NCI-H2196 (cell line): ENCODE results near the gene PLA2G4A.

Source experiments
- DNase-seq: peaks from one replicate; lab custom pipeline; 2025; ENCODE audit not compliant: unreplicated experiment; lab: John Stamatoyannopoulos, UW

PLA2G4A gene

DNA sequence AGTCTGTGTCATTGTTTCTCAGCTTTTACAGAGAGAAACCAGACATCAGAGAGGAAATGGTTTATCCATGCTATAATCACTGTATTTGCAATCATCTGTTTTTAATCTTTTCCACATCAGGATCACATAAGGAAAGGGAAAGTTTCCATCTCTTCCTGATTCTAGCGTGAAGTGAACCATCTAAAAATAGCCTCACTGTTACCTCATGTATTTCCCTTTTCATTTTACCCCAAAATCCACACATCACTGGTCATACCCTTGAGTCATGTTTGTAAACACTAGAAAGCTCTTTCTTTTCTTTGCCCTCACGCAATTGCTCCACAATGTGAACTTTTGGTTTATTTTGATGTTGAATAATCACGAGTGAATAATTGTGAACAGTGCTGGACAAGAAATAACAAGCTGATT lies 146.0 kb downstream of the PLA2G4A start:
- no peak for DNase-seq

DNA sequence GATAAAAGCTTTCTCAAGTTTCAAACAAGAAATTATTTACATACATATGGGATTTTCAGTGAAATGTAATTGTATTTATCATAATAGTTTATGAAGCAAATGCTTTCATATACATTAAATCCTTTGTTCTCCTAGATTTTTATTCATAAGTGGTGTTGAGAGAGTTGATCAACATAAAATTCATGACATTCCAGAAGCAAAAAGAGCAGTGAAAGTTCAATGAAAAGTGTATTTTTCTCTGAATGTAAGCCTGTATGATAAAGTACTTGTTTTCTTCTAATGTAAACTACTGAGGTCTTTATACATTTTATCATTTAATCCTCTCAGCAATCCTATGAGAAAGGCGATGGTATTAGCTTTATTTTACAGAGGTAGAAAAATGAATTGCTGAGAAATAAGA lies 146.5 kb downstream of the PLA2G4A start:
- no peak for DNase-seq

DNA sequence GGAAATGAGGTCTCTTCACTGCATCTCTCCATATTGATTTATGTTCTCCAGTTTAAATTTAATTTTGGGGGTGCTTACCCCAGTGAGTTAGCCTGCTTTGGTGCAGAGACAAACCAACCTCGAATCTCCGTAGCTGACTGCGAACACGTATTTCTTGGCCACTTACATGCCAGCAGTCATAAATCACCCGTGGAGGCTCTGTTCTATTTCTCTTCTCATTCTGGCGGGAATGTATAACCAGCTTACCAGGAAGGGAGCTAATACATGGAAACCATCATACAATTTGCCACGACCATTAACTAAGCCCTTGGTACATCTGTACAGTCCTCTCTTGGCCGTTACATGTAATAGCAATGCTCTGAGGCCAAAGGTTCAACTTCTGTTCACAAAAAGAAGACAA lies 148.0 kb downstream of the PLA2G4A start:
- no peak for DNase-seq

DNA sequence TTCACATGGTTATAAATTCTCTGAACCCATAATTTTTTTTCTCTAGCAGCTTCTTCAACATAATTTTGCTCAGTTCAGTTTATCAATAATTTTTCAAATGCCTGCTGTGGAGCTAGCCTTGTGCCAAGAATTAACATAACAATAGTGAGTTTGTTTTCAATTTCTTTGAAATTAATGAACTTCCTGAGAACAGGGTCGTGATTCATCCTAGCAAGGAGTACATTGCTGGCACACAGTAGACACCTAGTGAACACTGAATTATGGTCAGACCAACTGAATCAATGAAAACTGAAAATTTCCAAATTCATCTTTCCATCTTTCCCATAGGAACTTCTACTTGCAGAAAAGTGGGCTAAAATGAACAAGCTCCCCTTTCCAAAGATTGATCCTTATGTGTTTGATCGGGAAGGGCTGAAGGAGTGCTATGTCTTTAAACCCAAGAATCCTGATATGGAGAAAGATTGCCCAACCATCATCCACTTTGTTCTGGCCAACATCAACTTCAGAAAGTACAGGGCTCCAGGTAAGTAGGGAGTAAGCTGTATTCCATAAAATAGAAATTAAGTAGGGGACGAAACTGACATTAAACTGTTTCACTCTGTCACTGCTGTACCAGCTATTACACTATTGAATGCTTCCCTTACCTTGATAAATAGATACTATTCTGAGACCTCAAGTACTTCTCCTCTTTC lies 148.7 kb downstream of the PLA2G4A start:
- no peak for DNase-seq

DNA sequence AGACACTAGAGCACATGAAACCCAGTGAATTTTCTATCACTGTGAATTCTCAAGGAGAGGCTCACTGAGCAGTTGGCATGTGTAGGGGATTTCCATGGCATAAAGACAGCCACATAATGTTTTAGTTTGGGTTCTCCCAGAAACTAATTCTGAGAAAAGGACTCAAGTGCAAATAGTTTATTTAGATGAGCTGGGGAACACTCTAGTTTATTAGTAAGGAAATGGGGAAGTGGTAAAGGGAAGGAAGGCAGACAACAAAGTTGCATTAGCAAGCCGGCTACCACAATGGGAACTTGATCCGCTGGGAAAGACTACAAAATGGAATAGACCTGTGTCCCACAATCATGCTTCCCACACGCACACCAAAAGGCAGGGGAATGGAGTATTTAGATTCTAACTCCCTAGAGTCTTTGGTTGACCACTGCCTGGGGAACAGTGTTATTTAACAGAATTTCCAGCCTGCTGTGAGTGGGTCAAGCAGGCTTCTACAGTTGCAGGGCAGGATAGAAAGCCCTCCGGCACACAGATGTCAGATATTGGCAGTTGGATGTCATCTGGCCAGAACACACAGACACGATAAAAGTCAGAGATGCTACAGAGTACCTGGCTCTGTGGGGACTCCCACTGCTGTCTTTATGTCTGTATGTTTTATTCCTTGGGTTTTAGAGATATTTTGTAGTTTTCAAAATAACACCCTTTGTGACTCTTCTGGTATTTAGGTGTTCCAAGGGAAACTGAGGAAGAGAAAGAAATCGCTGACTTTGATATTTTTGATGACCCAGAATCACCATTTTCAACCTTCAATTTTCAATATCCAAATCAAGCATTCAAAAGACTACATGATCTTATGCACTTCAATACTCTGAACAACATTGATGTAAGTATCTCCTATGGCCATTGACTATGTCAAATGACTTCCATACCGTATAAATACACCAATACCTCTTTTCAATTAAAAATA lies 150.1 kb downstream of the PLA2G4A start:
- DNase-seq, result no peak

DNA sequence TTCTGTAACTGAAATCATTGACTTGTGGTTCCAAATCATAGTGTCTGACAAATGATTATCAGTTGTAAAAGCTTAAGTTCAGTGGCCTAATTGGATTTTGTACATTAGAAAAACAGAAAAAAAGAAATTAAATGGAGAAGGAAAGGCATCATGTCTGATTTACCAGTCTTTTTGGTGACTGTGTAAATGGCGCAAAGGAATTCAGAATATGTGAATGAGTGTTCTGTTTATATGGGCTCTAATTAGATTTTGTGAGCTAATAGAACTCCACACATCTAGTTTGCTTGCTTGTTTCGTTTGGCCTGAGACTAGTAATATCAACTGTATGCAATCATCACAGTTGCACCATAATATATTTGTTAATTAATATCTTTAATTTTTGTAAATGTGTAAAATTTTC lies 151.7 kb downstream of the PLA2G4A start:
- DNase-seq, result no peak

DNA sequence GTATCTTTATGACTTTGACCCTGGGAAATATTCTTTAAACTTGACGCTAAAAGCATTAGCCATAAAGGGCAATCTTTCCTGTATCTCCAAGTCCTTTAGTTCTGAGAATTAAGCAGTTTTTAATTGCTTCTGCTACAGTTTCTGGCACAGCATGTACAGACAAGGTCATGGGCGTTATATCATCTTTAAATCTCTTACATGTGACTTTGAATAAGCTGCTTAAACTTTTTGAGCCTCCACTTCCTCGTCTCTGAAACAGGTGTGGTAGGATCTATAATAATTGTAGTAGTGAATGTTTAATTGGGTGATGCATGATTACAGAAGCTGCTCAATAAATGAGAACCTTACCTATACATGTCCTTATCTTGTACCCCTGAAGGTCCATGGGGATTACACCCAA lies 153.4 kb downstream of the PLA2G4A start:
- no peak for DNase-seq

DNA sequence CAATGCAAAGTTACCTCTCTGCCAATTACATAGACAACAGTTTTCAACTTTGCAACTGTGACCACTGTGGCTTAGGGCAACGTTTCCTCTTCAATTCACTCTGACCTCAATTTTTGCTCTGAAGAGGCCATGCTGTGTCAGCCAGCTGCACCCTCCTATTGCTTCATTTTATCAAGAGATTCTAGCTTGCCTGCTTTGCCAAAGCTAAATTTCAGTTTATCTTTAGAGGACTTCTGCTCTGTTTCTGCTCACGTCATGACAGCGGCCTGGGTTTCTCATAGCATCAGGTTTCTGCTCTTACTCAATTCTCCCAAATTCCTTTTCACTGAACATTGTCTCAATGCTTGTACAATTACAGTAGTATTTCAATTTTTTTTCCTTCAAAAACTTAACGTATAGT lies 154.6 kb downstream of the PLA2G4A start:
- no peak for DNase-seq

DNA sequence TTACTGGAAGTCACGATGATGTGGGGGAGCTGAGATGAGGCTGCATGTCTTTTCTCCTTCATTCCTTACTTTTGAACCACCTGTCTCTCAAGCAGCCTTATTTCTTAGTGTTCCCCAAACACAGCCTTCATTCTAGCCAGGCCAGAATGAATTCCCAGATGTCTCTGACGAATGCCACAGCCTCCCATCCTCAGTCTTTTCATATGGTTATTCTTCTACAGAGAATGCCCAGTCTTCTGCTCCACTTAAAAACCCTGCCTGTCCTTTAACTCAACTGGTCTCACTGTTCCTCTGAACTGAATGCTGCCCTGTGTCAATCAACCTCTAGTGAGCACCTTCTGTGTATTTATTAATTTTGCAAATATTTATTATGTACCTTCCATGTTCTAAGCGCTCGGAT lies 156.2 kb downstream of the PLA2G4A start:
- DNase-seq, result no peak

DNA sequence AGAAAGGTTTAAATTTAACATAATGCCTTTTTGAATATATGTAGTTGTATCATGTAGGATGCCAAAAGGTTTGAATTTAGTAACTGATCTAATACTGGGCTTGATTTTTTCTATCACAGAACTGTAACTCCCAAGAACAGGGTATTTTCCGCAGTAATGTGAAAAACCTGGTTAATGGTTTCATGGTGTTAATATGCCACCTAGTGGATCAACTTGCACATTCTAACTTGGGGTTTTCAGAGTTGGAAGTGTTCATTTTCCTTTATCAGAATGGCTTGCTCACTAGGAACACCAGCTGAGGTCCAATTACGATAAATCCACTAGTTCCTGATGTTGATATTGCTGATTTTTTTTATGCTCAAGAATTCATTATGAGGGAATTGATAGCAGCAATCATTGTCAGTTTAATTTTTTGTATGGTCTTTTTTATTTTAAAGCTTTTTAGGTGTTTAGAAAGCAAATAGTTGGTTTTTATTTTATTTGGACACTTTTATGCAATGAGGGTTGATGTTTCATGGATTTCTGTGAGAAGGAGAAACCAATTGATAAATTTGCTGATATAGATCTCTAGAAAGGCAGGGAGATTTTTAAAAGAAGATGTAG lies 157.2 kb downstream of the PLA2G4A start:
- DNase-seq, result peak; percentile 45

DNA sequence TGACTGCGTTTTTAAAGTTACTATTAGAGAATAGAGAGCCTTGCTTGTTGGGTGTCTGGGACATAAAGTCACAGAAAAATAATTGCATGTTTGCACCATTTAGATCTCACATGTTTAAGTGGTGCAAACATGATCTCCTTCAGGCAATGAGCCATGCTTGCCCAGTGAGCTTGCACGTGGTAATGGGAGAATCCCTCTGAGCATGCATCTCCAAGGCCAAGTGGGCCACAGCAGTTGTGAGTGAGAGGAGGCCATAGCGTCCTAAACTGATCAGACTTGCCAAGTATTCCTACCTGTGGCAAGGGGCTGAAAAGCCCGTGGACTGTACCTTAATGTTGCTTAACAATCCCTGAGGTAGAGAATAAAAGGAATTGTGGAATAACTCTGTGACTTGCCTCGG lies 158.3 kb downstream of the PLA2G4A start:
- no peak for DNase-seq

DNA sequence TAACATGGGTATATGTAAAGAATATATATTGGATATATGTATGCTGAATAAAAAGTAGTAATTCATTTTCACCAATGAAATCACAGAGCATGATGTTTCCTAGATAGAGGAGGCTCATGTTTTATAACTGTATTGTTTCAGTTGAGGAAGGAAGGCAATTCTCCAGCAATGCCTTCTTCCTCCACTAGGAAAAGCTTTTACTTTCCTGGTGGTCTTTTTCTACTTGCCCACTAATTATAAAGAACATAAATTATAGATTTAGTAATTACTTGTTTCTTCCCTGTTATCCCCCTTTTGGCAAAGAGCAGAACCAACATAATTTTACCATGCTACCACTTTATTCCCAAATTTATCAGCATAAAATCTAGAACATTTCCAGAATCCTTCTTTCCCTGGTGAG lies 159.0 kb downstream of the PLA2G4A start:
- DNase-seq, result no peak

DNA sequence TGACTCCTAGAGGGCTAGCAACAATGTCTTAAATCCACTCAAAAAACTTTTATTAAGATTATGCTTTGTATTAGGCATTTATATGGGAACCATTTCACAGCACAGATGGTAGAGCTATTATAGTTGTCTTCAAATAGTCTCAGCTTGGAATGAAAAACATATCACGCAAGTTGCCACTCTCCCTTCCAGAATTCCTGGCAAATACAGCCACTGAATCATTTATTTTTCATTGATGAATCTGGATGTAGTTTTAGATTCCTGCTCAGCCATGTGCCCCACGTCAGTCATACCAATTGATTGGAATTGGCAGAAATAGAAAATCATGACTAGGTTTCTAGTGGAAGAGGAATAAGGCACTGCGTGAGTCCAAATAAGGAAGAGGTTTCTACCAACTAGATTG lies 165.2 kb downstream of the PLA2G4A start:
- DNase-seq, result no peak

DNA sequence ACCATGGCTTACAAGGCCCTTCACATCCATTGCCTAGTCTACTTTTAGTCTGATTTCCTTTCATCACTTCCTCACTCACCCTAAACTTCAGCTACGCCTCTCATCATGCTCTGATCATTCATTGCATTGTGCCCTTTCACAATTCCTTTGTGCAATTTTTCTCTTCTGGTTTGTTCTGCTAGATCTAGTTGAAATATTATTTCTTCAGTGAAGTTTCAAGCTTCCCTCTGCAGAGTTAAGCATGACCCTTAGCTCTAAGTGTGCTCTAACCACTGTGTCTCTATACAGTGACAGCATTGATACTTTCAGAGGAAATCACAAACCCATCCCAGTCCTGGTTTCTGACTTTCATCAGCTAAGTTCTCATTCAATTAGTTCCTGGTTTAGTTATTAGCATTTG lies 166.1 kb downstream of the PLA2G4A start:
- DNase-seq, result no peak

DNA sequence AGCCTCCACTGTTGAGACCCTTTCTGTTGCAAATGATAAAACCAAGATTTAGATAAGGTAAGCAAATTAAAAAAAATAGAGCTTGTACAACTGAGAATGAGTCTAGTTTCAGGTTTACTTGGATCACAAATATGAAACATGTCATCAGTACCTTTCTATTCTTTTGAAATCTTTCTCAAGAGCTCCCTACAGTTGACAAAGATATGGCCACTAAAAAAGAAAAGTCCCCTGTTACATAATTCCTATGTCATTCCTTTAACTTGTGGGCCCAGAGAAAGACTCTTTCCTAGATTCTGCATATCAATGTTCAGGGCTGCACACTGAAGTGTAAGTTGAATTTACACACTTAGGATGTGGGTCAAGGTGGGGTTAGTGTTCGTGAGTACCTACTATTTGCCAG lies 168.1 kb downstream of the PLA2G4A start:
- no peak for DNase-seq

DNA sequence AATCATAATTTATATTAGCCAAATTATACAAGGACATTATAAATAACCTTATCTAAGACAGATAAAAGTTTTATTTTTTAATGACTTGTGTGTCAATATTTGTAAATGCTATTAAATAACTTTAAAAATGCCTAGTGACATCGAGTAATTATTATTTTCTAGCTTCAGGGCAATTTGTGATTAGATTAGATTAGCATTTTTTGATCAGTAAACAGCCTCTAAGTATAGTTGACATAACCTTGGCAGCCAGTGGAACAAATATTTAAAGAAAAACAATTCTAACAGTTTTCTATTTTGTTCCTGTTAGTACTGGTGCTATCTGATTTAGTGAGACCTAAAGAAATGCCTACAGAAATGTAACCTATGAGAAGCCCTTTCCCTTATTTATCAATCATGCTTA lies 169.1 kb downstream of the PLA2G4A start:
- no peak for DNase-seq

DNA sequence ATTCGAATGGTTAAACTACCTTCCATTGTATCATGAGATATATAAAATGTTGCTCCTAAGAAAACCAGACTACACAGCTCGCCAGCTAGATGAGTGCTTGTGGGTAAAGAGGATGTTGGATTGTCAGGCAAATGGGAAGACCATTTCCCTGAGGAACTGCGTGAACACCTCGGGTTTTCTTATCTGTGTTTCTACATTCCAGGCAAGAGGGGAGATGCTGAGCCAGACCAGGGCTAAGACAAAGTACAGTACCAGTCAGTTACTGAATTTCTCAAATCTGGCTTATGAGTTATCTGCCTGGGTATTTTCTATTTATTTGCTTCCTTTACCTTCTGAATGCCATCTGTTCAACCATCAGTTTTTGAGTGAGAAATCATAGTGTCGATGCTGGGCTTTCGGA lies 170.8 kb downstream of the PLA2G4A start:
- no peak for DNase-seq

DNA sequence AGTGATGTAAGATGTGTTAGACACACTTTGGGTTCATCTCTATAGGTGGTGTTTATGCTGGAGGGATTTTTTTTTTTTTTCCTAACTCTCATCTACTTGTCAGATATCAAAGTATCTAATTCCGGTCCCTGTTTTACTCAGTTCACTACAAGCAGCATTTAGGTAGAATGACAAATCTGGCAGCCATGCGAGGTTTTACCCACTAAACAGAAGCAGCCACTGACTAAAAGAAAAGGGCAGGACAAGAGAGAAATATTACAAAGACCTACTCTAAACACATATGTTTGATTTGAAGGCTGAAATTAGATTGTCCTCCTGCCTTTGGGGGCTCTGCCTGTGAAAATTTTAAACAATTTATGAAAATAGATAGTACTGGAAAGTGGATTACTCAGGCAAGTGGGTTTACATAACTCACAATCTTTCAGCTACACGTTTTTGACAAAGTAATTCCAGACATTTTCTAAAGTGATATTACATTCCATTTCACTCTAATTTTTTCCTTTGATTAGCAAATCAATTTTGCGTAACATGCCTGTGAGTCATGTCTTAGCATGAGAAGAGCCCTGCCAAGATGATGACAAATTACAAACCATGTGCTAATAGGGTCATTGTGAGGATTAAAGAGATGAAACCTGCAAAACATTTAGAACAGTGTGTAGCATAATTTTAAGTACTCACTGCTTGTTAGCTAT lies 172.6 kb downstream of the PLA2G4A start:
- DNase-seq, result no peak

DNA sequence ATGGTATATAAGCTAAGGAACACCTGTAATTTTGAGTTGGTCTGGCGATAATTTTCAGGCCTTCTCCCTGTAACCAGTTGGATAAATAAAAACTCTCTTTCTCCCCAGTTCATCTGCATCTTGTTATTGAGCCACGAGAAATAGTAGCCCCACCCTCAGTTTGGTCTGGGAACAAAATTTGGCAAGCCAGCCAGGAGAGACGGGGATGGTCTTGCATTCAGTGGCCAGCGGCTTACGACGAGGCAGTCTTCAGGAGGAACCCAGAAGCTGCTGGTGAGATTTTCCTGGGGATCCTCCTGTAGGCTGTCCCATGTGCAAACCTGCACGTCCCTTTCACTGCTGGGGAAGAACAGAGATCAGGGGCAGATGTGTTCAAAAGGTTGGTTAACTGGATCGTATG lies 174.6 kb downstream of the PLA2G4A start:
- no peak for DNase-seq

DNA sequence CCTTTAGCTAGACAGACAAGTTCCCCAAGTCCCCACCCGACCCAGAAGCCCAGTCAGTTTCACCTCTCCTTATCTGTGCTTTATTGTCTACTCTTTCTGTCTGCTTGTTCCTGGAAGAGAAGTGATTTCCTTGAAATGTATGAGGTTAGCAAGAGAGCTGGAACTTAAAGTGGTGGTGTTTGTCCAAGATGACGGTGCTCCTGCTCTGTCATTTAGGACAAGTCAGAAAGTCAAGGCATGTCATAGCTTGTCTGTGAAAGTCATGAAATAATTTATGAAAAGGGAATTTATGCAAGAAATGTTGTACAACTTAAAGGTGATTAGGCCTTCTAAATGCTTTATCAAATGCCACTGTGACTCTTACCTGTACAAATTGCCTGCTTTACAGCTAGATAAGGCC lies 178.1 kb downstream of the PLA2G4A start:
- DNase-seq, result no peak

DNA sequence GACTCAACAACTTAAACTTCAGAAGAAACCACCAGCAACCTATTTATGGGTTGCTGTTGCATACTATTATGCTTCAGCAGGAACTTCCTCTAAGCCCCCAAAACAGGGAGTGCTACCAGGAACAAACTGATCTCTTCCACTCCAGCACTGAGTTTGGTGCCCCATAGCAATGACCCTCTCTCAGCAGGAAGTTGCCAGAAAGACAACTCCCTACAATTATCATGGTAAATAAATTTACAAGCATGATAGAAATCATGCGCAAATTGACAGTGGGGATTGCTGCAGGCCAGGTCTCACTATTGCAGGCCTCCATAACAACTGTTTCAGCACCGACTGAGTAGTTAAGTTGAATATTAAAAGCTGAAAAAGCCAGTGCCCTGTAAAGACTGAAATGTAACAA lies 180.6 kb downstream of the PLA2G4A start:
- no peak for DNase-seq
